ENCODE results near the gene CFAP77.

Gene CFAP77

GRCh38 chr9:132434881-132435280 is 24.9 kb downstream of the CFAP77 start:
- peaks cover 2% of the 10 kb centered on the region for H3K27me3 ChIP-seq (ENCODE audit: insufficient read depth, poor library complexity, severe bottlenecking)
- no peak overlapping the region for H3K27ac ChIP-seq (replicated peaks)
- H3K4me3 ChIP-seq (replicated peaks; ENCODE audit: insufficient read depth, low read length) = no peak overlapping the region
- DNase-seq (ENCODE audit: low read depth in 1 of 2, low spot score in 1 of 2) = no peak
- TF ChIP-seq REST (IDR thresholded peaks at IDR 0.05; ENCODE audit: insufficient replicate concordance, low read depth) (no peak), SPI1 (IDR thresholded peaks at IDR 0.05; ENCODE audit: borderline replicate concordance, low read depth) (no peak), POLR2AphosphoS5 (IDR thresholded peaks at IDR 0.05; ENCODE audit: low read depth) (no peak), GABPA (IDR thresholded peaks at IDR 0.05; ENCODE audit: low read depth) (no peak)
- TF ChIP-seq, protein P1, sequence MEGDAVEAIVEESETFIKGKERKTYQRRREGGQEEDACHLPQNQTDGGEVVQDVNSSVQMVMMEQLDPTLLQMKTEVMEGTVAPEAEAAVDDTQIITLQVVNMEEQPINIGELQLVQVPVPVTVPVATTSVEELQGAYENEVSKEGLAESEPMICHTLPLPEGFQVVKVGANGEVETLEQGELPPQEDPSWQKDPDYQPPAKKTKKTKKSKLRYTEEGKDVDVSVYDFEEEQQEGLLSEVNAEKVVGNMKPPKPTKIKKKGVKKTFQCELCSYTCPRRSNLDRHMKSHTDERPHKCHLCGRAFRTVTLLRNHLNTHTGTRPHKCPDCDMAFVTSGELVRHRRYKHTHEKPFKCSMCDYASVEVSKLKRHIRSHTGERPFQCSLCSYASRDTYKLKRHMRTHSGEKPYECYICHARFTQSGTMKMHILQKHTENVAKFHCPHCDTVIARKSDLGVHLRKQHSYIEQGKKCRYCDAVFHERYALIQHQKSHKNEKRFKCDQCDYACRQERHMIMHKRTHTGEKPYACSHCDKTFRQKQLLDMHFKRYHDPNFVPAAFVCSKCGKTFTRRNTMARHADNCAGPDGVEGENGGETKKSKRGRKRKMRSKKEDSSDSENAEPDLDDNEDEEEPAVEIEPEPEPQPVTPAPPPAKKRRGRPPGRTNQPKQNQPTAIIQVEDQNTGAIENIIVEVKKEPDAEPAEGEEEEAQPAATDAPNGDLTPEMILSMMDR (IDR thresholded peaks at IDR 0.05; ENCODE audit: insufficient read depth, low read length) = no peak

DNA sequence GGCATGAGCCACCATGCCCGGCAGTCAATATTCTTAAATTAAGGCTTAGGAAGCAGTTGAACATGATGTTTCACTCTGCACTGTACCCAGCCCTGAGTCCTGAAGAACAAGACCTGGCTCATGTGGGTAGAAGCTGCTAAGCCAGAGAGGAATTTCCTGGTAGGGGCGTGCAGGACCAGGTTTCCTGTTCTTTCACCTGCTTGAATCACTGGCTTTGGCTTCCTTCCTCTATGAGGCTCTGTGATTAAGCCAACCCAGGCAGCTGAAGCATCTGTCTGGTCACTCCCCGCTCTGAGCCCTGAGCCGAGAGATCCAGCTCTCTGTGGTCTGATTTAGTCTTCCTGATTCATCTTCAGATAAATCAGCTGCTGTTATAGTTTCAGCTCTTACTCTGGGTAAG is 29.1 kb downstream of the CFAP77 start:
- no peak for DNase-seq (ENCODE audit: low read depth in 1 of 2, low spot score in 1 of 2)
- peaks cover 5% of the 10 kb centered on the region for H3K27me3 ChIP-seq (ENCODE audit: insufficient read depth, poor library complexity, severe bottlenecking)

GRCh38 chr9:132440735-132441134 is 30.7 kb downstream of the CFAP77 start:
- TF ChIP-seq POLR2AphosphoS5 (IDR thresholded peaks at IDR 0.05; ENCODE audit: low read depth) (no peak), REST (IDR thresholded peaks at IDR 0.05; ENCODE audit: insufficient replicate concordance, low read depth) (no peak), SPI1 (IDR thresholded peaks at IDR 0.05; ENCODE audit: borderline replicate concordance, low read depth) (no peak), GABPA (IDR thresholded peaks at IDR 0.05; ENCODE audit: low read depth) (no peak)
- TF ChIP-seq, protein P1 (IDR thresholded peaks at IDR 0.05; ENCODE audit: insufficient read depth, low read length) = no peak
- Histone ChIP-seq H3K27ac (replicated peaks) (no peak overlapping the region), H3K27me3 (ENCODE audit: insufficient read depth, poor library complexity, severe bottlenecking) (peaks cover 9% of the 10 kb centered on the region), H3K4me3 (replicated peaks; ENCODE audit: insufficient read depth, low read length) (no peak overlapping the region)
- DNase-seq (ENCODE audit: low read depth in 1 of 2, low spot score in 1 of 2) = no peak

More for the DNA sequence above, 29.1 kb downstream of the CFAP77 start:
- no peak overlapping the region for H3K27ac ChIP-seq (replicated peaks)
- no peak overlapping the region for H3K4me3 ChIP-seq (replicated peaks; ENCODE audit: insufficient read depth, low read length)
- TF ChIP-seq, protein P1 (IDR thresholded peaks at IDR 0.05; ENCODE audit: insufficient read depth, low read length) = no peak
- TF ChIP-seq GABPA (IDR thresholded peaks at IDR 0.05; ENCODE audit: low read depth) = no peak
- no peak for TF ChIP-seq POLR2AphosphoS5 (IDR thresholded peaks at IDR 0.05; ENCODE audit: low read depth)
- TF ChIP-seq REST (IDR thresholded peaks at IDR 0.05; ENCODE audit: insufficient replicate concordance, low read depth) = no peak
- TF ChIP-seq SPI1 (IDR thresholded peaks at IDR 0.05; ENCODE audit: borderline replicate concordance, low read depth) = no peak
